SK-N-SH (cell line): ENCODE data around the gene PHKB. TPM values are rescaled to one million over a fixed set of nuclear protein-coding genes. Genes with fewer than 3 reads are reported as not detected.

Experiments
- CTCF ChIA-PET: fragments of 300-600, 350-600 bp; formaldehyde crosslinking; extraction: SDS; loops from one replicate; lab custom pipeline; 2021; lab: Yijun Ruan, JAX
- POLR2A ChIA-PET: fragments of 350-600 bp; sonication (Branson Sonifier 250); formaldehyde crosslinking; extraction: SDS; loops from one replicate; lab custom pipeline; 2020; ENCODE audit warnings: antibody characterized with exemption, inconsistent platforms; lab: Yijun Ruan, JAX
- DNase-seq: peaks from one replicate; pipeline ENCODE4 v3.0.0; 2012
- H2AFZ ChIP-seq: fragments of 200-600 bp; sonication (generic); 2 replicates; pipeline ENCODE4 v1.8.1; 2016; ENCODE audit warnings: antibody characterized with exemption, mild to moderate bottlenecking, low read depth
- H3F3A ChIP-seq: fragments of 200-600 bp; sonication (generic); replicated peaks from 2 replicates; pipeline ENCODE3; 2016; ENCODE audit warnings: antibody characterized with exemption, mild to moderate bottlenecking; ENCODE audit not compliant: insufficient read depth
- H3K27ac ChIP-seq, 2 experiments: fragments of 200-500 bp in 1 of 2; fragments of 200-600 bp in 1 of 2; sonication (Bioruptor generic) in 1 of 2; sonication (generic), shearing (Covaris generic) in 1 of 2; 2 replicates each; pipeline versions ENCODE4 v1.5.1 to v1.6.1; 2014 to 2016; ENCODE audit warnings: low read depth in 2 of 2, inconsistent platforms in 1 of 2, low read length in 1 of 2, mild to moderate bottlenecking in 1 of 2, mixed read lengths in 1 of 2
- H3K27me3 ChIP-seq: fragments of 200-600 bp; sonication (generic), shearing (Covaris generic); 2 replicates; pipeline ENCODE4 v1.6.1; 2016; ENCODE audit warnings: mixed run types; ENCODE audit not compliant: insufficient read depth
- H3K36me3 ChIP-seq, 2 experiments: fragments of 200-500 bp in 1 of 2; fragments of 200-600 bp in 1 of 2; sonication (Bioruptor generic) in 1 of 2; sonication (generic) in 1 of 2; replicated peaks in 1 of 2; 2 replicates each; pipeline versions ENCODE3 to v1.5.1; 2014 to 2016; ENCODE audit warnings: low read length in 1 of 2, mild to moderate bottlenecking in 1 of 2; ENCODE audit not compliant: insufficient read depth in 2 of 2, control insufficient read depth in 1 of 2
- H3K4me1 ChIP-seq, 2 experiments: fragments of 200-500 bp in 1 of 2; fragments of 200-600 bp in 1 of 2; sonication (Bioruptor generic) in 1 of 2; sonication (generic), shearing (Covaris generic) in 1 of 2; 2 replicates each; pipeline versions ENCODE4 v1.5.1 to v1.6.1; 2014 to 2016; ENCODE audit warnings: low read depth in 1 of 2, low read length in 1 of 2, mixed run types in 1 of 2; ENCODE audit not compliant: insufficient read depth in 2 of 2, control insufficient read depth in 1 of 2
- H3K4me2 ChIP-seq: fragments of 200-600 bp; sonication (generic), shearing (Covaris generic); 2 replicates; pipeline ENCODE4 v1.6.1; 2017; ENCODE audit warnings: mixed run types
- H3K4me3 ChIP-seq, 2 experiments: fragments of 200-500 bp in 1 of 2; fragments of 200-600 bp in 1 of 2; sonication (Bioruptor generic) in 1 of 2; sonication (generic), shearing (Covaris generic) in 1 of 2; 2 replicates each; pipeline versions ENCODE4 v1.5.1 to v1.8.1; 2014 to 2016; ENCODE audit warnings: low read depth in 2 of 2, inconsistent platforms in 1 of 2, low read length in 1 of 2, mild to moderate bottlenecking in 1 of 2, mixed read lengths in 1 of 2, moderate library complexity in 1 of 2
- H3K79me2 ChIP-seq: fragments of 200-600 bp; sonication (generic); 2 replicates; pipeline ENCODE4 v1.8.1; 2017; ENCODE audit warnings: mild to moderate bottlenecking; ENCODE audit not compliant: insufficient read depth
- H3K9ac ChIP-seq: fragments of 200-600 bp; sonication (generic); 2 replicates; pipeline ENCODE4 v1.6.1; 2017; ENCODE audit warnings: mixed run types
- H3K9me2 ChIP-seq: fragments of 200-600 bp; sonication (generic); 2 replicates; pipeline ENCODE4 v1.6.1; 2017; ENCODE audit warnings: mixed run types
- H3K9me3 ChIP-seq: fragments of 200-600 bp; sonication (generic); 2 replicates; pipeline ENCODE4 v1.6.1; 2017; ENCODE audit warnings: mixed run types, mild to moderate bottlenecking, moderate library complexity
- H4K20me1 ChIP-seq: fragments of 200-600 bp; sonication (generic); 2 replicates; pipeline ENCODE4 v1.6.1; 2017; ENCODE audit warnings: mild to moderate bottlenecking, mixed run types; ENCODE audit not compliant: insufficient read depth
- CHD2 ChIP-seq: fragments of 150-350 bp; IDR thresholded peaks from 2 replicates; pipeline ENCODE4 v1.6.1; 2018; ENCODE audit warnings: low read length; ENCODE audit not compliant: partially characterized antibody
- ELF1 ChIP-seq: IDR thresholded peaks from 2 replicates; pipeline ENCODE4 v1.4.0; 2012
- FOXJ3 ChIP-seq: sonication (generic); formaldehyde crosslinking; IDR thresholded peaks from 2 replicates; pipeline ENCODE4 v1.5.1; 2020; ENCODE audit warnings: mild to moderate bottlenecking, missing genetic modification reagents
- FOXM1 ChIP-seq: IDR thresholded peaks from 2 replicates; pipeline ENCODE4 v1.4.0; 2012; ENCODE audit warnings: low read depth, mild to moderate bottlenecking
- GABPA ChIP-seq: IDR thresholded peaks from 2 replicates; pipeline ENCODE4 v1.4.0; 2012; ENCODE audit warnings: low read depth, mild to moderate bottlenecking
- GATA2 ChIP-seq: sonication (generic); formaldehyde crosslinking; IDR thresholded peaks from 2 replicates; pipeline ENCODE4 v1.5.0; 2020; ENCODE audit warnings: mild to moderate bottlenecking, missing genetic modification reagents
- JUND ChIP-seq: IDR thresholded peaks from 2 replicates; pipeline ENCODE4 v1.4.0; 2012
- MAX ChIP-seq: IDR thresholded peaks from 2 replicates; pipeline ENCODE4 v1.4.0; 2012; ENCODE audit warnings: low read depth
- MXI1 ChIP-seq: IDR thresholded peaks from 2 replicates; pipeline ENCODE4 v1.6.1; 2012; ENCODE audit warnings: mild to moderate bottlenecking, low read depth, low read length, improper control_type of control experiment
- NFIC ChIP-seq: IDR thresholded peaks from 2 replicates; pipeline ENCODE4 v1.4.0; 2012; ENCODE audit warnings: borderline replicate concordance
- NRF1 ChIP-seq: IDR thresholded peaks from 2 replicates; pipeline ENCODE4 v1.6.1; 2012; ENCODE audit warnings: low read depth, mild to moderate bottlenecking, low read length
- RXRA ChIP-seq: IDR thresholded peaks from 2 replicates; pipeline ENCODE4 v1.4.0; 2012; ENCODE audit warnings: low read depth, mild to moderate bottlenecking, borderline replicate concordance
- TCF12 ChIP-seq: IDR thresholded peaks from 2 replicates; pipeline ENCODE4 v1.4.0; 2012
- USF2 ChIP-seq: fragments of 150-350 bp; IDR thresholded peaks from 2 replicates; pipeline ENCODE4 v1.6.1; 2017; ENCODE audit warnings: antibody characterized with exemption, low read length, low read depth, borderline replicate concordance
- ZBTB33 ChIP-seq: IDR thresholded peaks from 2 replicates; pipeline ENCODE4 v1.4.0; 2012; ENCODE audit warnings: low read depth, borderline replicate concordance
- WGBS: methylation state at CpG from one replicate; pipeline ENCODE4 v1.1.6; 2017; ENCODE audit warnings: low lambda C conversion rate; 5-methylcytosine and 5-hydroxymethylcytosine counted together
- polyA plus RNA-seq, 3 experiments: library from polyadenylated mRNA; depleted of rRNA; stranded (reverse); fragments of >200 nt; gene quantifications; 2 replicates each; pipeline ENCODE4 v1.2.3, GENCODE V29; 2012

The PHKB gene
- polyA plus RNA-seq, 1 of the 3 experiments (the other 2 are of a cell fraction) = 20.8 TPM

- Histone ChIP-seq H3K27ac (no peak overlapping the region), H2AFZ (no peak overlapping the region), H3K4me2 (peak overlapping the region; percentile 83), H3K9me3 (no peaks in the 10 kb centered on the region), H3K9me2 (no peaks in the 10 kb centered on the region), H3K79me2 (peaks cover 34% of the 10 kb centered on the region; the same call in 1 of the 2 replicates), H3K9ac (0 out of 2 replicates have a peak overlapping the region, but pooled peaks have one; percentile 84), H3F3A (peaks cover 9% of the 10 kb centered on the region), H3K4me3 (peak overlapping the region; percentile 88 to 98), H3K27me3 (no peaks in the 10 kb centered on the region), H3K36me3 (peaks cover 20 to 36% of the 10 kb centered on the region in 2 experiments), H4K20me1 (no peaks in the 10 kb centered on the region), H3K4me1 (peaks cover 20 to 39% of the 10 kb centered on the region in 2 experiments; a peak in 3 of 4 replicates)
- CTCF ChIA-PET = interaction anchor here (1.2 to 2.2 kb wide), 2 partner anchors 14 to 318 kb away, joined by 5 to 9 read pairs; no protein-coding TSS in a partner anchor
- no peak for DNase-seq
- TF ChIP-seq MAX (no peak), USF2 (no peak), NRF1 (no peak), JUND (no peak), CHD2 (no peak), RXRA (no peak), ELF1 (no peak), GATA2 (no peak), TCF12 (no peak), FOXM1 (no peak), NFIC (no peak)
- WGBS = 92% methylated on average over 1 of the region's 1 CpG
- POLR2A ChIA-PET = no interaction called here
These were observed 1.5 kb upstream of the PHKB start for GRCh38 chr16:47459603-47460002.

- no peaks in the 10 kb centered on the region for H4K20me1 ChIP-seq
- H3F3A ChIP-seq = peaks cover 9% of the 10 kb centered on the region
- peaks cover 34% of the 10 kb centered on the region; the same call in 1 of the 2 replicates for H3K79me2 ChIP-seq
- peak overlapping the region; percentile 83 for H3K4me2 ChIP-seq
- no peaks in the 10 kb centered on the region for H3K9me2 ChIP-seq
- POLR2A ChIA-PET = interaction anchor here (0.5 to 1.4 kb wide), 2 partner anchors 35 to 61 kb away, joined by 3 read pairs; no protein-coding TSS in a partner anchor
- 10% methylated on average over 4 of the region's 4 CpGs for WGBS
- H3K4me1 ChIP-seq = peaks cover 20 to 42% of the 10 kb centered on the region in 2 experiments; a peak in 3 of 4 replicates
- no peak for DNase-seq
- H3K4me3 ChIP-seq = peak overlapping the region; percentile 88 to 98
- peak overlapping the region; percentile 84 for H3K9ac ChIP-seq
- H3K9me3 ChIP-seq = no peaks in the 10 kb centered on the region
- peak overlapping the region; percentile 90 for H2AFZ ChIP-seq
- H3K36me3 ChIP-seq = peaks cover 20 to 38% of the 10 kb centered on the region in 2 experiments
- CTCF ChIA-PET = interaction anchor here (0.8 to 2.2 kb wide), 7 partner anchors 15 to 657 kb away, joined by 3 to 9 read pairs (median 4); no protein-coding TSS in a partner anchor
- H3K27me3 ChIP-seq = no peaks in the 10 kb centered on the region
- H3K27ac ChIP-seq = peak overlapping the region; percentile 98 to 99
- TF ChIP-seq ZBTB33 = no peak
- TF ChIP-seq TCF12 = no peak
- TF ChIP-seq MXI1 = no peak
- no peak for TF ChIP-seq USF2
- TF ChIP-seq GABPA = no peak
- no peak for TF ChIP-seq ELF1
- no peak for TF ChIP-seq NFIC
- TF ChIP-seq FOXJ3 (CRISPR knock-in tag) = no peak
These were observed 796 bp upstream of the PHKB start for GRCh38 chr16:47460359-47460710.
